ENCODE results near the gene BBS2. TPM values are rescaled to one million over a fixed set of nuclear protein-coding genes. Genes with fewer than 3 reads are reported as not detected.

Gene BBS2
- total RNA-seq, 6 donors from 2014 or later = 27.5 to 188 (median 35.4) TPM

DNA sequence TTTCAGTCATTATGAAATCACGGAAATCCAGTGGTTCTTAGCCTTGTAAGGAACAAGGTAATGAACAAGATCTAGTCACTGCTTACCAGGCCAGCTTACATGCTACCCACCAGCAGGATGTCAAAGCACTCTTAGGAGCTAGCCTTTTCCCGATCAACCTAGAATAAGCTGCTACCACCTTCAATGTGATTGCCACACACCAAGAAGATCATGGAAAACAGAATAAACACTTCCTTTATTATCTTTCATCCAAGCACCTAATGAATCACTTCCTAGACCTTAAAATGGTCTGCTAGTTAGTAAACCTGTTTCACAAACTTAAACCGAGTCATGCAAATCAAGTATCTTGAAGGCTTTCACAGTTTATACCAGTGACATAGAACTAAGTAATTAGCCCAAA lies 5.0 kb downstream of the BBS2 start:
- Histone ChIP-seq H3K36me3 (peaks cover 0 to 14% (median 9%) of the 10 kb centered on the region in 4 donors), H3K9me3 (no peaks in the 10 kb centered on the region), H3K27ac (no peak overlapping the region), H3K27me3 (no peaks in the 10 kb centered on the region), H3K4me1 (peaks cover 15 to 28% (median 18%) of the 10 kb centered on the region in 4 donors), H3K4me3 (no peak overlapping the region)
- 84 to 87% methylated on average over 3 of the region's 3 CpGs for WGBS, 2 donors
- TF ChIP-seq POLR2A (IDR thresholded peaks at IDR 0.05) = no peak
- no peak for TF ChIP-seq EP300 (IDR thresholded peaks at IDR 0.05)
- TF ChIP-seq, protein P1, sequence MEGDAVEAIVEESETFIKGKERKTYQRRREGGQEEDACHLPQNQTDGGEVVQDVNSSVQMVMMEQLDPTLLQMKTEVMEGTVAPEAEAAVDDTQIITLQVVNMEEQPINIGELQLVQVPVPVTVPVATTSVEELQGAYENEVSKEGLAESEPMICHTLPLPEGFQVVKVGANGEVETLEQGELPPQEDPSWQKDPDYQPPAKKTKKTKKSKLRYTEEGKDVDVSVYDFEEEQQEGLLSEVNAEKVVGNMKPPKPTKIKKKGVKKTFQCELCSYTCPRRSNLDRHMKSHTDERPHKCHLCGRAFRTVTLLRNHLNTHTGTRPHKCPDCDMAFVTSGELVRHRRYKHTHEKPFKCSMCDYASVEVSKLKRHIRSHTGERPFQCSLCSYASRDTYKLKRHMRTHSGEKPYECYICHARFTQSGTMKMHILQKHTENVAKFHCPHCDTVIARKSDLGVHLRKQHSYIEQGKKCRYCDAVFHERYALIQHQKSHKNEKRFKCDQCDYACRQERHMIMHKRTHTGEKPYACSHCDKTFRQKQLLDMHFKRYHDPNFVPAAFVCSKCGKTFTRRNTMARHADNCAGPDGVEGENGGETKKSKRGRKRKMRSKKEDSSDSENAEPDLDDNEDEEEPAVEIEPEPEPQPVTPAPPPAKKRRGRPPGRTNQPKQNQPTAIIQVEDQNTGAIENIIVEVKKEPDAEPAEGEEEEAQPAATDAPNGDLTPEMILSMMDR (IDR thresholded peaks at IDR 0.05) = no peak
- no peak for TF ChIP-seq POLR2AphosphoS5 (IDR thresholded peaks at IDR 0.05)
- ATAC-seq (ENCODE audit: low FRiP score in 2 of 2) (no peak), DNase-seq (no peak)

DNA sequence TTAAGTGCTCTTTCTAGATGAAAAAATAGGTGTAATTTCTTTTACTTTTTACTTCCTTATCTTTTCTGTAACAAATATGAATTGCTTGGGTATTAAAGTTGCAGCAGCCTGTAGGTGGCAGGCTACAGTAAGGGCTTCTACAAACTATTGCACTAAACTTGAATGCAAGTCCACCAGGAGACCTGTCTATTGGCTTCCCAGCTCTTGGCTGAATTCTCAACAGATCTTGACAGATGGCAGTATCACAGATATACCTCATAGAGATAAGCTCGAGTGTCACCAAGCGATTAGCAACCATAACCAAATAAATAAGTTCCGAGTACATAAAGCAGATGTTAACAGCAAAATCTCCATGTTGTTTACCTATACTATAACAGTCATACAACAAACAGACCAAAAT lies 5.9 kb downstream of the BBS2 start:
- 38 to 53% methylated on average over 3 of the region's 3 CpGs for WGBS, 2 donors
- no peak for TF ChIP-seq POLR2A (IDR thresholded peaks at IDR 0.05)
- TF ChIP-seq, protein P1 (IDR thresholded peaks at IDR 0.05) = peak; percentile 31 to 72 (median 56)
- no peaks in the 10 kb centered on the region for H3K27me3 ChIP-seq
- peaks cover 7 to 23% (median 13%) of the 10 kb centered on the region in 4 donors for H3K36me3 ChIP-seq
- H3K9me3 ChIP-seq = no peaks in the 10 kb centered on the region
- no peak overlapping the region for H3K4me3 ChIP-seq
- H3K27ac ChIP-seq = peak overlapping the region in 1 of 4 donors; percentile 24
- peak in 1 of 2 donors; percentile 57 for DNase-seq
- ATAC-seq (ENCODE audit: low FRiP score in 2 of 2) = peak in 1 of 2 donors; percentile 79
- peaks cover 11 to 24% (median 15%) of the 10 kb centered on the region in 4 donors for H3K4me1 ChIP-seq

DNA sequence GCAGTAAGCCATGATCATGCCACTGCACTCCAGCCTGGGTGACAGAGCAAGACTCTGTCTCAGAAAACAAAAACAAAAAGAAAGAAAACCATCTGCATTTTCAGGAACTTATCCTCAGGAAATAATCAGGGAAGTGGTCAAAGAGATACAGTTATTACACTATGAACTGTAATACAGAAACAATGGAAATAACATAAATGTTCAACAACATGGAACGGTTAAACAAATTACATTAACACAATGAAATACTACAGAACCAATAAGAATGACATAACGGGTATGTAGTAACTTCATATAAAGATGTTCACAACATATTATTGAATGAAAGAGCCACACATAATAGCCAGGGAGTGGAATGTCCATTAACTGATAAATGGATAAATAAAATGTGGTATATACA lies 6.7 kb downstream of the BBS2 start:
- Histone ChIP-seq H3K36me3 (peaks cover 10 to 32% (median 20%) of the 10 kb centered on the region in 4 donors), H3K27ac (no peak overlapping the region), H3K4me1 (peaks cover 9 to 18% (median 9%) of the 10 kb centered on the region in 4 donors), H3K4me3 (no peak overlapping the region), H3K27me3 (no peaks in the 10 kb centered on the region), H3K9me3 (no peaks in the 10 kb centered on the region)
- WGBS, 2 donors = 78 to 86% methylated on average over 2 of the region's 2 CpGs
- no peak for ATAC-seq (ENCODE audit: low FRiP score in 2 of 2)
- TF ChIP-seq EP300 (IDR thresholded peaks at IDR 0.05) (no peak), POLR2AphosphoS5 (IDR thresholded peaks at IDR 0.05) (no peak), POLR2A (IDR thresholded peaks at IDR 0.05) (no peak)
- TF ChIP-seq, protein P1 (IDR thresholded peaks at IDR 0.05) = no peak
- DNase-seq = no peak

DNA sequence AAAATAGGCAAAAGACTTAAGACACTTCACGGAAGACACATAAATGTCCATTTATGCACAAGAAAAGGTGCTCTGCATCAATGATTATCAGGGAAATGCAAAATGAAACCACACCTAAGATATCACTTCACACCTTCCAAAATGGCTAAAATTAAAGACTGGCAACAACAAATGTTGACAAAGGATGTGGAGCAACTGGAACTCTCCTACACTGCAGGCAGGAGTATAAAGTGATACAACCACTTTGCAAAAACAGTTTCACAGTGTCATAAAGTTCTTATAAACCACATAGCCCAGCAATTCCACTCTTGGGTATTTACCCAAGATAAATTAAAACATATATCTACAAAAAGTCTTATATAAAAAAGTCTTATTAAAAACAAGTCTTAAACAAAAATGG lies 7.8 kb downstream of the BBS2 start:
- ATAC-seq (ENCODE audit: low FRiP score in 2 of 2) (no peak), DNase-seq (no peak)
- TF ChIP-seq POLR2AphosphoS5 (IDR thresholded peaks at IDR 0.05) = no peak
- TF ChIP-seq POLR2A (IDR thresholded peaks at IDR 0.05) = no peak
- TF ChIP-seq, protein P1 (IDR thresholded peaks at IDR 0.05) = no peak
- TF ChIP-seq EP300 (IDR thresholded peaks at IDR 0.05) = no peak
- H3K9me3 ChIP-seq = no peaks in the 10 kb centered on the region
- H3K4me3 ChIP-seq = no peak overlapping the region
- no peak overlapping the region for H3K27ac ChIP-seq
- peaks cover 10 to 42% (median 25%) of the 10 kb centered on the region in 4 donors for H3K36me3 ChIP-seq
- peaks cover 2 to 18% (median 9%) of the 10 kb centered on the region in 4 donors for H3K4me1 ChIP-seq
- no peaks in the 10 kb centered on the region for H3K27me3 ChIP-seq
- WGBS, 2 donors = 100% methylated on average over 1 of the region's 1 CpG

DNA sequence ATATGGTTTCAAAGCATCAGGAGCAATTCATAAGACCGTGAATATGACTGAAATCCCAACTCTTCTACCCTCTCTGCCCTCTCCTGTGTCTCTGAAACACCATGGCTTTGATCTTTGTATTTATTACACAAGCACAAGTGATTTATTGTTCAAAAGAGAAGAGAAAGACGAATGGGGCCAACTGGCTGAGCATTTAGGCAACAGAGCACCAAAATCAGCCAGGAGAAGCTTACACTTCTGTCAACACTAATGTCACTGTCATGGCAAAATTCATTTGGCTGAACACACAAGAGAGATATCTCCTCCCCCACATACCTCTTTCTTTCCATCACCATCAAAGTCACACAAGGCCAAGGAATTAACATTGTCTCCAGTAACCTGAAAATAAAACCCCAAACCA lies 9.3 kb downstream of the BBS2 start:
- WGBS, 2 donors = 86 to 89% methylated on average over 2 of the region's 2 CpGs
- Histone ChIP-seq H3K27me3 (no peaks in the 10 kb centered on the region), H3K27ac (no peak overlapping the region), H3K4me3 (no peak overlapping the region), H3K9me3 (no peaks in the 10 kb centered on the region), H3K36me3 (peaks cover 10 to 55% (median 29%) of the 10 kb centered on the region in 4 donors), H3K4me1 (peaks cover 0 to 16% (median 9%) of the 10 kb centered on the region in 4 donors)
- ATAC-seq (ENCODE audit: low FRiP score in 2 of 2) (no peak), DNase-seq (no peak)
- TF ChIP-seq POLR2A (IDR thresholded peaks at IDR 0.05) = no peak
- no peak for TF ChIP-seq POLR2AphosphoS5 (IDR thresholded peaks at IDR 0.05)

Measured in upper lobe of left lung (tissue), 6 donors.